SJCRH30 (cell line): ENCODE results near the gene ERBB4. TPM values are rescaled to one million over a fixed set of nuclear protein-coding genes. Genes with fewer than 3 reads are reported as not detected.

Experiments
- DNase-seq, 2 experiments: peaks; one replicate each; pipeline ENCODE4 v3.0.0-alpha.2; 2015 to 2020
- H3K27ac ChIP-seq: fragments of 250-450 bp; sonication (Bioruptor Pico); 2 replicates; pipeline ENCODE4 v1.5.1; 2020; ENCODE audit warnings: mild to moderate bottlenecking, moderate library complexity
- H3K27me3 ChIP-seq: fragments of 250-450 bp; sonication (Bioruptor Pico); 2 replicates; pipeline ENCODE4 v1.5.1; 2020; ENCODE audit warnings: mild to moderate bottlenecking, moderate library complexity
- H3K36me3 ChIP-seq: fragments of 250-450 bp; sonication (Bioruptor Pico); 2 replicates; pipeline ENCODE4 v1.5.1; 2020; ENCODE audit warnings: mild to moderate bottlenecking, moderate library complexity
- H3K4me1 ChIP-seq: fragments of 250-450 bp; sonication (Bioruptor Pico); 2 replicates; pipeline ENCODE4 v1.5.1; 2020; ENCODE audit warnings: mild to moderate bottlenecking, moderate library complexity
- H3K4me3 ChIP-seq: fragments of 250-450 bp; sonication (Bioruptor Pico); 2 replicates; pipeline ENCODE4 v1.5.1; 2020; ENCODE audit warnings: mild to moderate bottlenecking, moderate library complexity
- H3K9me3 ChIP-seq: fragments of 250-450 bp; sonication (Bioruptor Pico); replicated peaks from 2 replicates; pipeline ENCODE4 v1.5.1; 2020; ENCODE audit warnings: mild to moderate bottlenecking, moderate library complexity
- total RNA-seq: library from RNA; depleted of rRNA; stranded (reverse); fragments of >200 nt; shearing (Covaris generic); gene quantifications from 2 replicates; pipeline ENCODE4 v1.2.3, GENCODE V29; 2014

ERBB4 gene
- total RNA-seq, 1 experiment from 2014 or later, result 3.0 TPM

DNA sequence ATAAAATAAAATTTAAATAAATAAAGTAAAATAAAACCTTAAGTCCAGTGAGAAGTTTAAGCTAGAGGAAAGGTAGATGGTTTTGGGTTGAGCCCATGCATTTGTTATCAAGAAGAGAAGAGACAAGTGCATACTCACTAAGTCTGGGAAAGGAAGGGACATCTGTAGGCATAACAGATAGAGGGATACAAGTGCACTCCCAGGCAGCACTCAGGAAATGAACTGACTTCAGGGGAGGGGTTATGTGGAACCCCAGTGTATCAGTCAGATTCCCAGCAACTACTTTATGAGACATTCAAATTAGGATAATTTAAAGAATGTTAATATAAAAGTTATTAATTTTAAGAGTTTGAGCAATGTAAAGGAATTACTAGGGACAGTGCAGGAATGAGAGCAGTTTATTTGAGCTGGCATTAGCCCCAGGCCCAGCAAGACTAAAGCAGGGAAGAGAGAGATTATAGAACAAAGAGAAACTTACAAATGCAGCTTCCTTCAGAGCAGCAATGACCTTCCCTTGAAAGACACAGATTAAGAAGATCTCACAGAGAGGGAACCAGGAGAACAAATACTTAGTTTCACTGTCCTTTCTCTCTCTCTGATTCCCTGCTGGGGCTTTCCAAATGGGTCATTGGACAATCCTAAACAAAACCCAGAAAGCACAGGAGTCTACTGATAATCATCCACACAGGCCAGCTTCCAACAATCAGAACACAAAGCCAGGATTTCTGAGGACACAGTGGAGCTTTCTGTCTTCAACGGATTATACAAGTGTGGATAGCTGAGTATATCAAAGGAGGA, 109.7 kb downstream of the ERBB4 start:
- no peaks in the 10 kb centered on the region for H3K9me3 ChIP-seq
- no peaks in the 10 kb centered on the region for H3K4me1 ChIP-seq
- DNase-seq, result no peak
- H3K27me3 ChIP-seq, result no peaks in the 10 kb centered on the region
- no peaks in the 10 kb centered on the region for H3K36me3 ChIP-seq
- no peak overlapping the region for H3K4me3 ChIP-seq
- no peak overlapping the region for H3K27ac ChIP-seq

- no peak overlapping the region for H3K27ac ChIP-seq
- no peaks in the 10 kb centered on the region for H3K9me3 ChIP-seq
- H3K36me3 ChIP-seq, result no peaks in the 10 kb centered on the region
- no peaks in the 10 kb centered on the region for H3K27me3 ChIP-seq
- no peak overlapping the region for H3K4me3 ChIP-seq
- no peak for DNase-seq
- H3K4me1 ChIP-seq, result no peaks in the 10 kb centered on the region
These were observed 111.0 kb downstream of the ERBB4 start for GRCh38 chr2:212427638-212428037.

DNA sequence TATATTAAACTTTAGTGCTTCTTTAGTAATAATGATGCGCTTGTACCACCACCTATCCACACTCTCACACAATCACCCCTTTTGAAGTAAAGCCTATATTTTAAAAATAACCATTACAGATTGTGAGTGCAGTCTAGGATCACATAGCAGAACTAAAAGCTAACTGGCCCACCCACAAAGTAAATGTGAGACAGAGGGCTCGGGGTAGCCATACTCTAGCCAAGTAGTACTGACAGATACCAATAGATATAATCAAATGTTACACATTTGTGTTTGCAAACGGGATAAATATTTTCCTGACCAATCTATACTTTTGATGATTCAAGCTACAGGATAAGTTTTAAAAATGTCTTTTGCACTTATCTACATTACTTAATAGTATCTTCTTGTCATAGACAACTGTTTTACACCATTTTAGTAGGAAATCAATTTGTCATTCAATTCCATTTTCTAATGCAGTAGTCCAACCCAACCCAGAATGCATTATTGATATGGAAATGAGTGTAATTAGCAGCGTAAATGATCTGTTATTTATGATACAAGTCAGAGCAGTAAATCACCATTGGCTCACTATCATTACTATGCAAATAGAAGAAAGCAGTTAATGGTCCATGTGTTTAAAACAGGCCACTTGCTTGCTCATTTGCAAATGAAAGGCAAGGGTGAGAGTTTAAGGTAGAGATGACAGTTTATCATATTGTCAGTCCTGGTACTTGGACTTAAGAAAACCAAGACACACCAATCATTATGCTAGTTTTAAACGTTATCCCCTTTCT, 111.8 kb downstream of the ERBB4 start:
- H3K9me3 ChIP-seq, result no peaks in the 10 kb centered on the region
- no peaks in the 10 kb centered on the region for H3K36me3 ChIP-seq
- H3K4me3 ChIP-seq, result no peak overlapping the region
- H3K27me3 ChIP-seq, result no peaks in the 10 kb centered on the region
- no peaks in the 10 kb centered on the region for H3K4me1 ChIP-seq
- no peak for DNase-seq
- H3K27ac ChIP-seq, result no peak overlapping the region

DNA sequence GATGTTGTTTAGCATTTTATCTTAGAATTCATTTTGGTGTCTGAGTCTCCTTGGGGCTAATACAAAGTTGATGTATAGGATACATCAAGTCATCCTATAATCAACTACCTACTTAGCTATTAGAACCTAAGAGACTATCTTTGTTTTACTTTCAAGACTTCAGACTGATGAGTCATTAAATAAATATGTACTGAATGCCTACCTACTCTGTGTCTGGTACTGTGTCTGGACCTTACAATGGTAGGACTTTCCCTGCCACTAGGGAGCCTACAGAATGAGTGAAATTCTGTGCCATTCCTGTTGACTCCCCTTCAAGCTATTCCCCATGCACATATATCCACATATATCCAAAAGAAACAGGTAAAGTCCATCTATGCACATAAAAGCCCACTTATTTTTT, 114.5 kb downstream of the ERBB4 start:
- Histone ChIP-seq H3K4me1 (no peaks in the 10 kb centered on the region), H3K36me3 (no peaks in the 10 kb centered on the region), H3K9me3 (no peaks in the 10 kb centered on the region), H3K27me3 (no peaks in the 10 kb centered on the region), H3K27ac (no peak overlapping the region), H3K4me3 (no peak overlapping the region)
- no peak for DNase-seq

DNA sequence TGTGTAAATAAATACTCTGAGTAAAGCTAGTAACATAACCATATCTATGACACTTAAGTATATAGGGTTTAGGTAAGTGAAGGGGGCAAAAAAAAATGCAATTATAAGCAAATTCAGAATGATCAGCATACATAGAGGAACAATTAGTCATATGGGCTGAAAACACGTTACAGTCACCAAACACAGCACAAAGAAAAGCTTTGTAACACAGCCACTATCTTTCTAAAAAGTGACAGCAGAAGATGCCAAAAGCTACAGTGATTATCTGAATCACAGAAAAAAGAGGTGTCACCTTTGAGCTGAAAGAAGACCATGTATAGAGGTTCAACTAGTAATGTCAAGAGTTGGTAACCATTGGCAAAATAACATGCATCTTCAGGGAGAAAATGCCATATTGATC, 115.5 kb downstream of the ERBB4 start:
- Histone ChIP-seq H3K36me3 (no peaks in the 10 kb centered on the region), H3K4me1 (no peaks in the 10 kb centered on the region), H3K9me3 (no peaks in the 10 kb centered on the region), H3K27ac (no peak overlapping the region), H3K27me3 (no peaks in the 10 kb centered on the region), H3K4me3 (no peak overlapping the region)
- no peak for DNase-seq

DNA sequence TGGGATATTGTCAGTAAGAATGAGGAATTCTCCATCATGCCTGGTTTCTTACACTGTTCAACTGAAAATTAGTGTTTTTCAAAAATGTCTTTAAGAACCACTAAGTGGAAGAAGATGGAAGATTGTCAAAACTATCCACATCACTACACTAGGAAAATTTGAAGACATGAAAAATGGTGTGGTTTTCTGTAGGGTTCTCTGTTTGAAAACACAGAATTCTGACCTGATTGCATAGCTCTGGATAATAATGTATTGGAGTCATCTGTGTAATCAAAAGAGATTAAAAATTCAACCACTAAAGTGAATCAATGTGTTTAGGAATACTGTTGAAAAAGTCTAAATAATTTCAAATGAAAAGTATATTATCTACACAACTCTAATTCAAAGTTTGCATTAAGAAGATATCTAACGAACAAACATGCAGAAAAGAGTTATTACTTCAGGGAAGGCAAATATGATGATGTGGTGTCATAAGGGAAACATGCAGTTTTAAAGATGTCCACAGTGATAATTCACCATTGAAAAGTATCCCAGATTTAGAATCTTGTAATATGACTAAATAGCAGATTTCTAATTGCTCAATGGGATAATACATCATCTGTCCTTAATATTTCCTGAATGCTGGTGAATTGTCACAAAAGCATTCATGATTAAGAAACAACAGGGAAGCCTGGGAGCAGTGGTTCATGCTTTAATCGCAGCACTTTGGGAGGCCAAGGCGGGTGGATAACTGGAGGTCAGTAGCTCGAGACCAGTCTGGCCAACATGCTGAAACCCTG, 116.9 kb downstream of the ERBB4 start:
- Histone ChIP-seq H3K36me3 (no peaks in the 10 kb centered on the region), H3K4me1 (no peaks in the 10 kb centered on the region), H3K4me3 (no peak overlapping the region), H3K27me3 (no peaks in the 10 kb centered on the region), H3K9me3 (no peaks in the 10 kb centered on the region), H3K27ac (no peak overlapping the region)
- DNase-seq, result no peak

DNA sequence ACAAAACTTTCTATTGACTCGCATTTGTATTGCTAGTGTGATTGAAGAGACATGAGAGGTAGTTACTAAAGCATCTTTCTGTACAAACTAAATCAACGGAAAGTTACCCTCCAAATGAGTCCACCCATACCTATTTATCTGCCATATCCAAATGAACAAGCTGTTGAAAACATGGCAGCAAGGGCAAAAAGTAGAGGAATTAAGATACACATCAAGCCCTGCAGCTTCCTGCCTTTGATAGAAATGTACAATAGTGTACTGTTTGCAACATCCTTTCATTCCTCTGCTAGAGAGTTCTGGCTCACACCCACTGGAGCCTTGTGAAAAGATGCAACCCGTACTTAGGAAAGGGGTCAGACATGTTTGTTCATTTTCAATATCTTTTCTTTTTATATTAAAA, 122.5 kb downstream of the ERBB4 start:
- Histone ChIP-seq H3K4me3 (no peak overlapping the region), H3K36me3 (no peaks in the 10 kb centered on the region), H3K4me1 (no peaks in the 10 kb centered on the region), H3K9me3 (no peaks in the 10 kb centered on the region), H3K27me3 (no peaks in the 10 kb centered on the region), H3K27ac (no peak overlapping the region)
- no peak for DNase-seq

GRCh38 chr2:212414767-212415211, 123.8 kb downstream of the ERBB4 start:
- no peaks in the 10 kb centered on the region for H3K9me3 ChIP-seq
- no peaks in the 10 kb centered on the region for H3K4me1 ChIP-seq
- H3K27ac ChIP-seq, result no peak overlapping the region
- no peak overlapping the region for H3K4me3 ChIP-seq
- no peak for DNase-seq
- no peaks in the 10 kb centered on the region for H3K36me3 ChIP-seq
- H3K27me3 ChIP-seq, result no peaks in the 10 kb centered on the region

DNA sequence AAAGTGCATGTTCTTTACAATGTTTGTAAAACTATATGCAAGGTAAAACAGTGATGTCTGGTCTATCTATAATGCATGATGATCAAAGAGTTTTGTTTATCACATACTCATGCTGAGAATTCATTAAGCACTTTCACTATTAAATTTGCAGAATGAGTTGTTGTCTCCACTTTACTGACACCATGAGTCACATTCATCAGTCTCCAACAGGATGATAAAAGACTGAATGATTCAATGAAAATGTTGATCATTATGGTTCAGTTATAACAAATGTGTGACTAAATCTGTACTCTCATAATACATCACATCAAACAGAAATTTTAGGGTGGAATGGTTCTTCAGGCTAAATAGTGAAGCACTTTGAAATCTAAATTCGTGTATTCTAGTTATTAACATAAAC, 129.0 kb downstream of the ERBB4 start:
- Histone ChIP-seq H3K27me3 (0 out of 2 replicates have a peak, but pooled peaks cover 3% of the 10 kb centered on the region), H3K4me3 (no peak overlapping the region)
- no peak for DNase-seq

DNA sequence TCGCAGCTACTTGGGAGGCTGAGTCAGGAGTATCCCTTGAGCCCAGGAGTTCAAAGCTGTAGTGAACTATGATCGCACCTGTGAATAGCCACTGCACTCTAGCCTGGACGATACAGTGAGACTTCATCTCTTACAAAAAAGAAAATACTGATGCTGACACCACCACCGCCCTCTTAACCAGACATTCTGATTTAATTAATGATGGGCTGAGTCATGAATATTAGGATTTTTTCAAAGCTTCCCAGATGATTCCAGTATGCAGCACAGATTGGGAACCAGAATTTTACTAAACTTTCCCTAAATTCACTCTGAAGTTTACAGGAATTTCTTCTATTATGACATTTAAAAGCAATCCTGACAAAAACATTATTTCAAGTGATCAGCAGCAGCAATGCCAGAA, 130.1 kb downstream of the ERBB4 start:
- Histone ChIP-seq H3K9me3 (no peaks in the 10 kb centered on the region), H3K27ac (no peak overlapping the region), H3K27me3 (0 out of 2 replicates have a peak, but pooled peaks cover 3% of the 10 kb centered on the region), H3K4me1 (no peaks in the 10 kb centered on the region), H3K36me3 (no peaks in the 10 kb centered on the region), H3K4me3 (no peak overlapping the region)
- no peak for DNase-seq

More for the DNA sequence above, 129.0 kb downstream of the ERBB4 start:
- Histone ChIP-seq H3K36me3 (no peaks in the 10 kb centered on the region), H3K27ac (no peak overlapping the region), H3K9me3 (no peaks in the 10 kb centered on the region), H3K4me1 (no peaks in the 10 kb centered on the region)

- H3K27ac ChIP-seq, result no peak overlapping the region
- H3K27me3 ChIP-seq, result 0 out of 2 replicates have a peak, but pooled peaks cover 3% of the 10 kb centered on the region
- no peaks in the 10 kb centered on the region for H3K9me3 ChIP-seq
- no peaks in the 10 kb centered on the region for H3K36me3 ChIP-seq
- no peak overlapping the region for H3K4me3 ChIP-seq
- DNase-seq, result no peak
- H3K4me1 ChIP-seq, result no peaks in the 10 kb centered on the region
These were observed 131.9 kb downstream of the ERBB4 start for GRCh38 chr2:212406716-212407115.

DNA sequence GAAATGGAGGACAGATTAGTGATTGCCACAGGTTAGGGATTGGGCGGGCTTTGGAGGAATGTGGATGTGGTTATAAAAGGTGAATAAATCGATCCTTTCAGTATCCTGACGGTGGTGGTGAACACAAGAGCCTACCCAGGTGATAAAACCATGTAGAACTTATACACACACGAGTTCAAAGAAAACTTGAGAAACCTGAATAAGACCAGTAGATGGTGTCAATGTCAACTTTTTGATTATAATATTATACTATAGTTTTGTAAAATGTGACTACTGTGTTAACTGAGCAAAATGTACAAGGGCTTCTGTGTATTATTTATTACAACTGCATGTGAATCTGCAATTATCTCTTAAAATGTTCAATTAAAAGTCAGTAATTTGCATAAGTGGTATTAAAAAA, 136.3 kb downstream of the ERBB4 start:
- H3K27me3 ChIP-seq, result no peaks in the 10 kb centered on the region
- H3K4me3 ChIP-seq, result no peak overlapping the region
- DNase-seq, result no peak
- no peaks in the 10 kb centered on the region for H3K9me3 ChIP-seq
- H3K27ac ChIP-seq, result no peak overlapping the region
- H3K36me3 ChIP-seq, result no peaks in the 10 kb centered on the region
- H3K4me1 ChIP-seq, result no peaks in the 10 kb centered on the region

DNA sequence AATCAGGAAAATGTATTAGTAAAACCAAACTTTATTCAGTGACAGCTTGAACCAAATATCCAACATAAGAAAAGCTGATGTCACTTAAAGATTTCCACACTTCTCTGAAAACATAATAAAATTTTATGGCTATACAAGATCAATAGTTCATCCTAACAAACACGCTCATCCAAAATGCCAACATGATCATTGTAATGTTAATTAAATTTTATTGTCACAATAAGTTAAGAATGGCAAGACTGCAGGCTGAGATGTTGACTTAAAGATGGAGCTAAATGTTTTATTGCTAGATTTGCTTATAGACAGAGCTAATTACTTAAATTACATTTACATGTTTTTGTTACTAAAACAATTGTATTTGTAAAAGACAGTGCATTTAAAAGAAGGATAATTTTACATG, 140.3 kb downstream of the ERBB4 start:
- DNase-seq, result no peak
- H3K4me3 ChIP-seq, result no peak overlapping the region

DNA sequence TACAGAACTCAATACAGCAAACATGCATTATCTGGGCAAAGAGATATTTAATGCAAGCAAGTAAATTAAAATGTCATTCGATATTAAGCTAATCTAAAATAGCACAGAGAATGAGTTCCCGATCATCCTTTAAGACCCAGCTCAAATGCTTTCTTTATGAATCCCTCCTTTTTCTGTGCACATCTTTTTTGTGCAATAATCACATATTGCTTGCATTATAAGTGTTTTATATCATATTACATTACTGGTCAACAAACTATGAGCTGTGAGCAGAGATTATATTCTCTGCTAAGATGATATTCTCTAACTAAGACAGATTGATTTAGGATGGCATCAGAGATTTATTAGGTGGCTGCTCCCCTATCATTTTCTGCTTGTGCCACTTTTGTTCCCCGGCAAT, 146.1 kb downstream of the ERBB4 start:
- Histone ChIP-seq H3K36me3 (no peaks in the 10 kb centered on the region), H3K27me3 (no peaks in the 10 kb centered on the region), H3K27ac (no peak overlapping the region), H3K4me3 (no peak overlapping the region), H3K4me1 (no peaks in the 10 kb centered on the region), H3K9me3 (no peaks in the 10 kb centered on the region)
- no peak for DNase-seq

More for the DNA sequence above, 140.3 kb downstream of the ERBB4 start:
- Histone ChIP-seq H3K27ac (no peak overlapping the region), H3K27me3 (no peaks in the 10 kb centered on the region), H3K9me3 (no peaks in the 10 kb centered on the region), H3K4me1 (no peaks in the 10 kb centered on the region), H3K36me3 (no peaks in the 10 kb centered on the region)

- no peak for DNase-seq
- Histone ChIP-seq H3K4me1 (no peaks in the 10 kb centered on the region), H3K36me3 (no peaks in the 10 kb centered on the region), H3K27ac (no peak overlapping the region), H3K4me3 (no peak overlapping the region), H3K9me3 (no peaks in the 10 kb centered on the region), H3K27me3 (no peaks in the 10 kb centered on the region)
These were observed 146.6 kb downstream of the ERBB4 start for GRCh38 chr2:212392043-212392442.
